IMR-90 (cell line): Measurements from ENCODE around the gene PCDHGA9. TPM values are rescaled to one million over a fixed set of nuclear protein-coding genes. Genes with fewer than 3 reads are reported as not detected.

Experiments
- ATAC-seq: fragments of 200-7000 bp; cut with Tn5 transposase; 2 replicates; pipeline ENCODE4 v1.9.1; 2020; ENCODE audit warnings: low read depth, mild to moderate bottlenecking, moderate library complexity
- BruUV-seq: library from RNA; stranded (reverse); fragments of 400-500 nt; replicated peaks from 2 replicates; lab custom pipeline; 2021; lab: Mats Ljungman, UMichigan
- CTCF ChIA-PET: fragments of 300-600 bp; formaldehyde crosslinking; extraction: SDS; loops from one replicate; lab custom pipeline; 2021; ENCODE audit warnings: antibody characterized with exemption; lab: Yijun Ruan, JAX
- POLR2A ChIA-PET: fragments of 300-600 bp; sonication (Branson Sonifier 250); formaldehyde crosslinking; loops from one replicate; lab custom pipeline; 2022; ENCODE audit warnings: antibody characterized with exemption; ENCODE audit not compliant: unreplicated experiment; lab: Charles Lee
- DNase-seq: peaks from one replicate; pipeline ENCODE4 v3.0.0; 2013
- H2AFZ ChIP-seq: replicated peaks from 2 replicates; pipeline ENCODE3; 2013; ENCODE audit warnings: low read length, mild to moderate bottlenecking; ENCODE audit not compliant: poor library complexity
- H2AK5ac ChIP-seq: 2 replicates; pipeline ENCODE4 v1.6.1; 2013; ENCODE audit warnings: low read depth, low read length, inconsistent platforms
- H2AK9ac ChIP-seq: replicated peaks from 2 replicates; pipeline ENCODE3; 2013; ENCODE audit warnings: mild to moderate bottlenecking, low read depth, low read length, moderate library complexity; ENCODE audit not compliant: poor library complexity
- H2BK120ac ChIP-seq: 2 replicates; pipeline ENCODE4 v1.6.1; 2013; ENCODE audit warnings: low read depth, low read length, inconsistent platforms
- H2BK15ac ChIP-seq: 3 replicates; pipeline ENCODE4 v1.6.1; 2013; ENCODE audit warnings: low read depth, low read length, inconsistent platforms
- H2BK20ac ChIP-seq: 2 replicates; pipeline ENCODE4 v1.6.1; 2013; ENCODE audit warnings: low read depth, mild to moderate bottlenecking, inconsistent platforms, low read length, moderate library complexity
- H2BK5ac ChIP-seq: 2 replicates; pipeline ENCODE4 v1.6.1; 2013; ENCODE audit warnings: mild to moderate bottlenecking, low read depth, low read length, inconsistent platforms; ENCODE audit not compliant: poor library complexity, severe bottlenecking
- H3K14ac ChIP-seq: replicated peaks from 2 replicates; pipeline ENCODE4 v1.6.1; 2013; ENCODE audit warnings: low read depth, low read length, inconsistent platforms
- H3K18ac ChIP-seq: 2 replicates; pipeline ENCODE4 v1.6.1; 2013; ENCODE audit warnings: low read depth, low read length, control low read depth
- H3K23ac ChIP-seq: 2 replicates; pipeline ENCODE4 v1.6.1; 2013; ENCODE audit warnings: low read depth, low read length, inconsistent platforms
- H3K27ac ChIP-seq: 2 replicates; pipeline ENCODE4 v1.5.1; 2013; ENCODE audit warnings: mild to moderate bottlenecking, control low read depth, low read length; ENCODE audit not compliant: insufficient read depth
- H3K27me3 ChIP-seq: 2 replicates; pipeline ENCODE4 v1.6.1; 2013; ENCODE audit warnings: low read length; ENCODE audit not compliant: control insufficient read depth, insufficient read depth
- H3K36me3 ChIP-seq: 2 replicates; pipeline ENCODE4 v1.6.1; 2013; ENCODE audit warnings: low read length, mixed read lengths; ENCODE audit not compliant: control insufficient read depth, insufficient read depth
- H3K4ac ChIP-seq: 2 replicates; pipeline ENCODE4 v1.6.1; 2013; ENCODE audit warnings: low read depth, low read length, inconsistent platforms
- H3K4me1 ChIP-seq: 2 replicates; pipeline ENCODE4 v1.6.1; 2013; ENCODE audit warnings: low read length, mixed read lengths; ENCODE audit not compliant: control insufficient read depth, insufficient read depth
- H3K4me2 ChIP-seq: 2 replicates; pipeline ENCODE4 v1.6.1; 2013; ENCODE audit warnings: low read depth, mild to moderate bottlenecking, control low read depth, low read length, moderate library complexity
- H3K4me3 ChIP-seq: 2 replicates; pipeline ENCODE4 v1.5.1; 2013; ENCODE audit warnings: low read depth, mild to moderate bottlenecking, control low read depth, low read length, moderate library complexity; ENCODE audit not compliant: insufficient read depth
- H3K56ac ChIP-seq: 2 replicates; pipeline ENCODE4 v1.6.1; 2013; ENCODE audit warnings: low read length, inconsistent platforms; ENCODE audit not compliant: insufficient read depth; ENCODE audit errors: extremely low read depth
- H3K79me1 ChIP-seq, 2 experiments: 2 replicates each; pipeline ENCODE4 v1.6.1; 2013; ENCODE audit warnings: low read length in 2 of 2, inconsistent platforms in 1 of 2, low read depth in 1 of 2
- H3K9ac ChIP-seq: 2 replicates; pipeline ENCODE4 v1.6.1; 2013; ENCODE audit warnings: low read depth, low read length, control low read depth
- H3K9me1 ChIP-seq: 2 replicates; pipeline ENCODE4 v1.6.1; 2013; ENCODE audit warnings: low read length, inconsistent platforms; ENCODE audit not compliant: insufficient read depth
- H3K9me3 ChIP-seq: 2 replicates; pipeline ENCODE4 v1.6.1; 2013; ENCODE audit warnings: low read length; ENCODE audit not compliant: control insufficient read depth, insufficient read depth
- H4K20me1 ChIP-seq: 2 replicates; pipeline ENCODE4 v1.6.1; 2013; ENCODE audit warnings: low read length, inconsistent platforms; ENCODE audit not compliant: insufficient read depth
- H4K5ac ChIP-seq: 2 replicates; pipeline ENCODE4 v1.6.1; 2013; ENCODE audit warnings: mild to moderate bottlenecking, low read depth, low read length, control low read depth
- H4K8ac ChIP-seq, 2 experiments: 2 replicates each; pipeline ENCODE4 v1.6.1; 2013; ENCODE audit warnings: low read depth in 2 of 2, low read length in 2 of 2, control low read depth in 1 of 2, inconsistent platforms in 1 of 2
- H4K91ac ChIP-seq: 2 replicates; pipeline ENCODE4 v1.6.1; 2013; ENCODE audit warnings: low read depth, low read length, inconsistent platforms; ENCODE audit not compliant: insufficient read depth
- BHLHE40 ChIP-seq: fragments of 150-350 bp; IDR thresholded peaks from 2 replicates; pipeline ENCODE4 v1.6.1; 2016; ENCODE audit warnings: mild to moderate bottlenecking, low read depth, low read length
- CHD1 ChIP-seq: IDR thresholded peaks from 2 replicates; pipeline ENCODE4 v1.6.1; 2012; ENCODE audit warnings: low read depth, low read length, improper control_type of control experiment
- CTCF ChIP-seq: conservative IDR thresholded peaks from 2 replicates; pipeline ENCODE4 v1.5.1; 2012; ENCODE audit warnings: mild to moderate bottlenecking, low read depth, low read length, improper control_type of control experiment
- NFE2L2 ChIP-seq: fragments of 150-350 bp; IDR thresholded peaks from 2 replicates; pipeline ENCODE4 v1.6.1; 2016; ENCODE audit warnings: low read depth, mild to moderate bottlenecking, low read length
- RAD21 ChIP-seq: IDR thresholded peaks from 2 replicates; pipeline ENCODE4 v1.6.1; 2012; ENCODE audit warnings: low read length, improper control_type of control experiment
- RCOR1 ChIP-seq: IDR thresholded peaks from 2 replicates; pipeline ENCODE4 v1.6.1; 2012; ENCODE audit warnings: mild to moderate bottlenecking, low read length, improper control_type of control experiment; ENCODE audit not compliant: insufficient replicate concordance
- RFX5 ChIP-seq: IDR thresholded peaks from 2 replicates; pipeline ENCODE4 v1.8.0; 2012; ENCODE audit warnings: low read depth, mild to moderate bottlenecking, low read length, moderate library complexity
- WGBS, 2 experiments: methylation state at CpG; one replicate each; pipeline versions ENCODE4 v1.1.5 to v1.1.7; 2013; ENCODE audit warnings: missing lambda C conversion rate in 2 of 2; ENCODE audit not compliant: insufficient read length in 1 of 2; ENCODE audit errors: extremely low coverage in 2 of 2; 5-methylcytosine and 5-hydroxymethylcytosine counted together
- dilution Hi-C: fragments of 300-500 bp; cut with HindIII; formaldehyde crosslinking; loops from one replicate; pipeline ENCODE4 v1.14.3; 2018; ENCODE audit warnings: low sequenced_read_pairs; ENCODE audit not compliant: unreplicated experiment
- in situ Hi-C: fragments of 300-500 bp; cut with MboI; formaldehyde crosslinking; loops from 3 replicates; pipeline ENCODE4 v1.14.3; 2019; ENCODE audit warnings: low sequenced_read_pairs, inconsistent platforms, mixed read lengths
- intact Hi-C: fragments of 100-400 bp; cut with micrococcal nuclease; formaldehyde crosslinking; loops from 2 replicates; pipeline ENCODE4 v1.10.0; 2022
- polyA plus RNA-seq, 3 experiments: library from polyadenylated mRNA; depleted of rRNA; stranded (reverse); fragments of >200 nt; gene quantifications; 2 replicates each; pipeline ENCODE4 v1.2.3, GENCODE V29; 2012; ENCODE audit warnings: low replicate concordance in 1 of 3
- total RNA-seq: library from RNA; depleted of rRNA; stranded (reverse); fragments of >200 nt; gene quantifications from 2 replicates; pipeline ENCODE4 v1.2.3, GENCODE V29; 2012

The PCDHGA9 gene
- total and polyA plus RNA-seq, 2 of the 4 experiments (the other 2 are of a cell fraction) = 1.8 to 4.5 TPM

GRCh38 chr5:141411575-141411974 is 9.0 kb downstream of the PCDHGA9 start:
- intact Hi-C loops (loop anchor here (5.0 kb wide), 1 partner anchor 84 kb away; no protein-coding TSS in a partner anchor), dilution Hi-C loops (no loop called here), in situ Hi-C loops (no loop called here)
- TF ChIP-seq BHLHE40 (no peak), NFE2L2 (no peak), RAD21 (no peak), RFX5 (no peak), CHD1 (no peak), RCOR1 (no peak), CTCF (no peak)
- no peak overlapping the region for H3K14ac ChIP-seq
- H2AK5ac ChIP-seq = no peak overlapping the region
- H3K18ac ChIP-seq = no peak overlapping the region
- ChIA-PET POLR2A (no interaction called here), CTCF (interaction anchor here (1.0 to 2.8 kb wide), 3 partner anchors 65 to 152 kb away, joined by 3 to 19 read pairs (median 3); no protein-coding TSS in a partner anchor)
- H4K5ac ChIP-seq = no peak overlapping the region
- H3K79me1 ChIP-seq = peaks cover 7 to 8% of the 10 kb centered on the region in 2 experiments; a peak in 2 of 4 replicates
- no peak overlapping the region for H2BK20ac ChIP-seq
- no CpG with 5 or more reads among the region's 3 CpGs for WGBS, 2 experiments
- H3K4me1 ChIP-seq = no peaks in the 10 kb centered on the region
- H4K20me1 ChIP-seq = no peaks in the 10 kb centered on the region
- no TSS peak for BruUV-seq
- no peak for ATAC-seq
- H2BK120ac ChIP-seq = no peak overlapping the region
- H3K4me2 ChIP-seq = no peak overlapping the region; the same call in 1 of the 2 replicates
- H3K9me1 ChIP-seq = no peaks in the 10 kb centered on the region
- no peak overlapping the region for H3K23ac ChIP-seq
- no peak overlapping the region for H4K8ac ChIP-seq
- H3K4me3 ChIP-seq = no peak overlapping the region
- H2AFZ ChIP-seq = no peak overlapping the region
- H3K27ac ChIP-seq = no peak overlapping the region
- H2AK9ac ChIP-seq = no peak overlapping the region
- no peaks in the 10 kb centered on the region for H3K27me3 ChIP-seq
- no peak overlapping the region for H4K91ac ChIP-seq
- H3K36me3 ChIP-seq = peaks cover 13% of the 10 kb centered on the region; the same call in 1 of the 2 replicates
- no peak overlapping the region; the same call in 1 of the 2 replicates for H3K56ac ChIP-seq
- H3K4ac ChIP-seq = no peak overlapping the region
- no peak overlapping the region for H2BK15ac ChIP-seq
- H2BK5ac ChIP-seq = no peak overlapping the region
- H3K9ac ChIP-seq = no peak overlapping the region
- peaks cover 52% of the 10 kb centered on the region for H3K9me3 ChIP-seq
- no peak for DNase-seq
